Keratinocyte (primary cell): ENCODE data around the gene PAGE4. TPM values are rescaled to one million over a fixed set of nuclear protein-coding genes. Genes with fewer than 3 reads are reported as not detected.

Source experiments
- DNase-seq: peaks from one replicate; pipeline ENCODE4 v3.0.0-alpha.2; 2011; ENCODE audit warnings: low read depth, missing footprints, low spot score
- FAIRE-seq: peaks from 2 replicates; lab custom pipeline; 2011; peaks lifted over from hg19 to GRCh38; lab: Jason Lieb, UNC
- H2AFZ ChIP-seq: 2 replicates; pipeline ENCODE4 v1.6.0; 2012; ENCODE audit warnings: low read length, control low read depth, inconsistent platforms; ENCODE audit not compliant: control insufficient read depth
- H3K27ac ChIP-seq: 2 replicates; pipeline ENCODE4 v1.5.1; 2011; ENCODE audit warnings: low read length; ENCODE audit not compliant: control insufficient read depth, insufficient read depth
- H3K27me3 ChIP-seq: 3 replicates; pipeline ENCODE4 v1.6.0; 2011; ENCODE audit warnings: low read length; ENCODE audit not compliant: control insufficient read depth, insufficient read depth; ENCODE audit errors: extremely low read depth
- H3K36me3 ChIP-seq, 2 experiments: 2 replicates in 1 of 2; 3 replicates in 1 of 2; pipeline ENCODE4 v1.5.1; 2011; ENCODE audit warnings: low read length in 2 of 2, mild to moderate bottlenecking in 1 of 2; ENCODE audit not compliant: control insufficient read depth in 2 of 2, insufficient read depth in 2 of 2; ENCODE audit errors: extremely low read depth in 1 of 2
- H3K4me1 ChIP-seq: 3 replicates; pipeline ENCODE4 v1.5.1; 2011; ENCODE audit warnings: low read length; ENCODE audit not compliant: control insufficient read depth, insufficient read depth; ENCODE audit errors: extremely low read depth
- H3K4me2 ChIP-seq: 3 replicates; pipeline ENCODE4 v1.6.0; 2011; ENCODE audit warnings: low read depth, low read length; ENCODE audit not compliant: control insufficient read depth, insufficient read depth; ENCODE audit errors: extremely low read depth
- H3K4me3 ChIP-seq, 3 experiments: fragments of 200-600 bp in 1 of 3; sonication (generic) in 1 of 3; 2 replicates in 2 of 3; 3 replicates in 1 of 3; pipeline ENCODE4 v1.5.1; 2011 to 2016; ENCODE audit warnings: low read length in 3 of 3, mild to moderate bottlenecking in 3 of 3, control low read depth in 2 of 3, inconsistent platforms in 1 of 3, low read depth in 1 of 3, mixed read lengths in 1 of 3, mixed run types in 1 of 3, moderate library complexity in 1 of 3; ENCODE audit not compliant: control insufficient read depth in 2 of 3, insufficient read depth in 2 of 3; ENCODE audit errors: extremely low read depth in 1 of 3
- H3K79me2 ChIP-seq: 2 replicates; pipeline ENCODE4 v1.6.0; 2012; ENCODE audit warnings: low read length; ENCODE audit not compliant: control insufficient read depth, insufficient read depth
- H3K9ac ChIP-seq: 3 replicates; pipeline ENCODE4 v1.6.0; 2011; ENCODE audit warnings: low read length; ENCODE audit not compliant: control insufficient read depth, insufficient read depth; ENCODE audit errors: extremely low read depth
- H3K9me1 ChIP-seq: 3 replicates; pipeline ENCODE4 v1.6.0; 2011; ENCODE audit warnings: low read length; ENCODE audit not compliant: control insufficient read depth, insufficient read depth; ENCODE audit errors: extremely low read depth
- H3K9me3 ChIP-seq: 2 replicates; pipeline ENCODE4 v1.5.1; 2012; ENCODE audit warnings: low read depth, low read length; ENCODE audit not compliant: control insufficient read depth
- H4K20me1 ChIP-seq: 3 replicates; pipeline ENCODE4 v1.6.0; 2011; ENCODE audit warnings: low read length; ENCODE audit not compliant: control insufficient read depth, insufficient read depth; ENCODE audit errors: extremely low read depth
- EZH2 ChIP-seq: IDR thresholded peaks from one replicate; pipeline ENCODE4 v1.6.1; 2012; ENCODE audit warnings: inconsistent platforms, mild to moderate bottlenecking, low read length, moderate library complexity
- dilution Hi-C: fragments of 300-500 bp; cut with MboI; formaldehyde crosslinking; loops from one replicate; pipeline ENCODE4 v1.7.0; 2020; ENCODE audit warnings: low sequenced_read_pairs; ENCODE audit not compliant: extremely low pct_ligation_motif_present
- polyA plus RNA-seq, 5 experiments: library from polyadenylated mRNA; depleted of rRNA in 3 of 5; stranded (reverse) in 3 of 5; stranded (forward) in 1 of 5; unstranded in 1 of 5; fragments of >200 nt; gene quantifications; 1 replicate in 1 of 5; 2 replicates in 3 of 5; 3 replicates in 1 of 5; pipeline versions ENCODE4 v1.2.1 to v1.2.3, GENCODE V29; 2011 to 2012; ENCODE audit warnings: missing spikeins in 2 of 5, low read depth in 1 of 5, low replicate concordance in 1 of 5
- TF ChIP-seq, protein P1 (sequence below), 3 experiments: IDR thresholded peaks in 1 of 3; conservative IDR thresholded peaks in 1 of 3; optimal IDR thresholded peaks in 1 of 3; 2 replicates in 2 of 3; 3 replicates in 1 of 3; pipeline versions ENCODE3 to v1.5.1; 2011; ENCODE audit warnings: low read length in 3 of 3, mild to moderate bottlenecking in 3 of 3, moderate library complexity in 2 of 3, control low read depth in 1 of 3, inconsistent platforms in 1 of 3; ENCODE audit not compliant: insufficient read depth in 2 of 3; ENCODE audit errors: extremely low read depth in 1 of 3

The PAGE4 gene
- polyA plus RNA-seq, 1 donor (not counting 4 experiments of a cell fraction or from before 2014, with no cell fraction given) = not detected

DNA sequence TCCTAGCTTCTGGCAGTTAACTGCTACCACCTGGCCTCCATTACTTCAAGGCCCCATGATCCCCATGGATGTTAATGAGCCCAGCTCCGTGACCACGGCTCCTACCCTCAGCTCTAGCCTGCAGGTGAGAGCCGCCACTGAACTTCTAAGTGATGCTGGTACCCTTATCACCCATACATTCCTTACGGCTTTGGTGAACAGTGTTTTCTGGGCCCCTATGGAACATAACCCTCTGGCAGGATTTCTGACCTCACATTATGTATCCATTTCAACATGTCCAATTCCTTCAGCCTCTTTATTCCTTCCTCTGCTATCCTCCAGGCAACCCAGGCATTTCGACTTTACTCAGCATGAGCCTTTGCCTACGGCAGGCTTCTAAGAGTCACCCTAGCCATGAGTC lies 24.6 kb downstream of the PAGE4 start:
- H3K4me3 ChIP-seq = no peak overlapping the region
- no peaks in the 10 kb centered on the region for H3K9me1 ChIP-seq
- no peak overlapping the region for H2AFZ ChIP-seq
- DNase-seq (no peak), FAIRE-seq (no peak)
- no peaks in the 10 kb centered on the region for H4K20me1 ChIP-seq
- no peak overlapping the region for H3K27ac ChIP-seq
- H3K4me2 ChIP-seq = no peak overlapping the region
- H3K79me2 ChIP-seq = no peaks in the 10 kb centered on the region
- dilution Hi-C loops = no loop called here
- H3K36me3 ChIP-seq = no peaks in the 10 kb centered on the region
- H3K27me3 ChIP-seq = no peaks in the 10 kb centered on the region
- no peaks in the 10 kb centered on the region for H3K9me3 ChIP-seq
- TF ChIP-seq, protein P1, sequence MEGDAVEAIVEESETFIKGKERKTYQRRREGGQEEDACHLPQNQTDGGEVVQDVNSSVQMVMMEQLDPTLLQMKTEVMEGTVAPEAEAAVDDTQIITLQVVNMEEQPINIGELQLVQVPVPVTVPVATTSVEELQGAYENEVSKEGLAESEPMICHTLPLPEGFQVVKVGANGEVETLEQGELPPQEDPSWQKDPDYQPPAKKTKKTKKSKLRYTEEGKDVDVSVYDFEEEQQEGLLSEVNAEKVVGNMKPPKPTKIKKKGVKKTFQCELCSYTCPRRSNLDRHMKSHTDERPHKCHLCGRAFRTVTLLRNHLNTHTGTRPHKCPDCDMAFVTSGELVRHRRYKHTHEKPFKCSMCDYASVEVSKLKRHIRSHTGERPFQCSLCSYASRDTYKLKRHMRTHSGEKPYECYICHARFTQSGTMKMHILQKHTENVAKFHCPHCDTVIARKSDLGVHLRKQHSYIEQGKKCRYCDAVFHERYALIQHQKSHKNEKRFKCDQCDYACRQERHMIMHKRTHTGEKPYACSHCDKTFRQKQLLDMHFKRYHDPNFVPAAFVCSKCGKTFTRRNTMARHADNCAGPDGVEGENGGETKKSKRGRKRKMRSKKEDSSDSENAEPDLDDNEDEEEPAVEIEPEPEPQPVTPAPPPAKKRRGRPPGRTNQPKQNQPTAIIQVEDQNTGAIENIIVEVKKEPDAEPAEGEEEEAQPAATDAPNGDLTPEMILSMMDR (optimal IDR thresholded peaks at IDR 0.05 in 1 of 3, IDR thresholded peaks at IDR 0.05 in 1 of 3, conservative IDR thresholded peaks at IDR 0.05 in 1 of 3; ENCODE audit: extremely low read depth in 1 of 3, insufficient read depth in 2 of 3, low read length in 3 of 3) = no peak
- no peak for TF ChIP-seq EZH2
- H3K9ac ChIP-seq = no peak overlapping the region
- H3K4me1 ChIP-seq = no peaks in the 10 kb centered on the region

DNA sequence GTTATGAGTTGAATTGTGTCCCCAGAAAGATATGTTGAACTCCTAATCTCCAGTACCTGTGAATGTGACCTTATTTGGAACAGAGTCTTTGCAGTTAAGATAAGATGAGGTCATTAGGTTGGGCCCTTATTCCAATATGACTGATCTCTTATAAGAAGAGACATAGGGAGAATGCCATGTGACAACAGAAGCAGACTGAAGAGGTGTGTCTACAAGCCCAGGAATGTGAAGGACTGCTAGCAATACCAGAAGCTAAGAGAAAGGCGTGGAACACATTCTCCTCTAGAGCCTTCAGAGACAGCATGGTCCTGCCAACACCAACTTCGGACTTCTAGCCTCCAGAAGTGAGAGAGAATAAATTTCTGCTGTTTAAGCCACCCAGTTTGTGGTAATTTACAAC lies 27.7 kb downstream of the PAGE4 start:
- no peak for FAIRE-seq
- dilution Hi-C loops = no loop called here
- no peaks in the 10 kb centered on the region for H3K9me3 ChIP-seq

More for the DNA sequence above, 27.7 kb downstream of the PAGE4 start:
- H3K9me1 ChIP-seq = no peaks in the 10 kb centered on the region
- H3K9ac ChIP-seq = no peak overlapping the region
- DNase-seq = no peak
- no peaks in the 10 kb centered on the region for H3K36me3 ChIP-seq
- H4K20me1 ChIP-seq = no peaks in the 10 kb centered on the region
- no peak overlapping the region for H2AFZ ChIP-seq
- H3K79me2 ChIP-seq = no peaks in the 10 kb centered on the region
- H3K4me1 ChIP-seq = no peaks in the 10 kb centered on the region
- no peak overlapping the region for H3K27ac ChIP-seq
- no peaks in the 10 kb centered on the region for H3K27me3 ChIP-seq
- H3K4me2 ChIP-seq = no peak overlapping the region
- TF ChIP-seq, protein P1 (optimal IDR thresholded peaks at IDR 0.05 in 1 of 3, IDR thresholded peaks at IDR 0.05 in 1 of 3, conservative IDR thresholded peaks at IDR 0.05 in 1 of 3; ENCODE audit: extremely low read depth in 1 of 3, insufficient read depth in 2 of 3, low read length in 3 of 3) = no peak
- no peak for TF ChIP-seq EZH2
- no peak overlapping the region for H3K4me3 ChIP-seq
